Hepatocyte (in vitro differentiated cells): Measurements from ENCODE around the gene HNMT.

Experiments
- EZH2 ChIP-seq: fragments of 200-600 bp; sonication (generic); IDR thresholded peaks from 2 replicates; pipeline ENCODE4 v1.6.1; 2016; ENCODE audit warnings: antibody characterized with exemption, mild to moderate bottlenecking, borderline replicate concordance
- TF ChIP-seq, protein P1 (sequence below): fragments of 200-600 bp; sonication (generic); IDR thresholded peaks from 2 replicates; pipeline ENCODE4 v1.5.1; 2016; ENCODE audit warnings: antibody characterized with exemption, mild to moderate bottlenecking; ENCODE audit not compliant: poor library complexity

DNA sequence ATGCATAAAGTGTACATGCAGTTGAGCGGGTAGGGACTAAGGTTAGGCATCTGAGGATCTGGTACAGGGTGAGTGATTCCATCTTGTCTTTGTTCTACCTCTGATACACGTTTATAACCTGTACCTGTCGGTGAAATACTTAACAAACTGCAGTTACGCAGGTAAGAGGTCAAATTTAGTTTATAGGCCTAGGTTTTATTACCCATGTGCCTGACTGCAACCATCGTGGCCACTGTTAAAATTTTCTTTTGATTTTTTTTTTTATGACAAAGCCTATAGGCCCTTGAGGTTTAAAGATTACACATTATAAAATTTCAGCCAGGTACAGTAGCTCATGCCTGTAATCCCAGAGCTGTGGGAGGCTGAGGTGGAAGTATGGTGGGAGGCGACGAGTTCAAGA is 15.4 kb upstream of the HNMT start:
- TF ChIP-seq, protein P1, sequence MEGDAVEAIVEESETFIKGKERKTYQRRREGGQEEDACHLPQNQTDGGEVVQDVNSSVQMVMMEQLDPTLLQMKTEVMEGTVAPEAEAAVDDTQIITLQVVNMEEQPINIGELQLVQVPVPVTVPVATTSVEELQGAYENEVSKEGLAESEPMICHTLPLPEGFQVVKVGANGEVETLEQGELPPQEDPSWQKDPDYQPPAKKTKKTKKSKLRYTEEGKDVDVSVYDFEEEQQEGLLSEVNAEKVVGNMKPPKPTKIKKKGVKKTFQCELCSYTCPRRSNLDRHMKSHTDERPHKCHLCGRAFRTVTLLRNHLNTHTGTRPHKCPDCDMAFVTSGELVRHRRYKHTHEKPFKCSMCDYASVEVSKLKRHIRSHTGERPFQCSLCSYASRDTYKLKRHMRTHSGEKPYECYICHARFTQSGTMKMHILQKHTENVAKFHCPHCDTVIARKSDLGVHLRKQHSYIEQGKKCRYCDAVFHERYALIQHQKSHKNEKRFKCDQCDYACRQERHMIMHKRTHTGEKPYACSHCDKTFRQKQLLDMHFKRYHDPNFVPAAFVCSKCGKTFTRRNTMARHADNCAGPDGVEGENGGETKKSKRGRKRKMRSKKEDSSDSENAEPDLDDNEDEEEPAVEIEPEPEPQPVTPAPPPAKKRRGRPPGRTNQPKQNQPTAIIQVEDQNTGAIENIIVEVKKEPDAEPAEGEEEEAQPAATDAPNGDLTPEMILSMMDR, result no peak
- no peak for TF ChIP-seq EZH2
